ENCODE results near the gene RAD51.

Gene RAD51

GRCh38 chr15:40763801-40764628 is 69.0 kb downstream of the RAD51 start, which contains the start of gene GCHFR:
GCHFR (plus strand) TSS chr15:40764068; CDS start chr15:40764181, 113 bp downstream.
- DNase-seq: no peak

GRCh38 chr15:40764629-40765103 is 69.7 kb downstream of the RAD51 start:
- no peak for DNase-seq

- DNase-seq: no peak
These were observed 71.3 kb downstream of the RAD51 start for GRCh38 chr15:40766194-40766815.

- no peak for DNase-seq
These were observed 72.2 kb downstream of the RAD51 start for GRCh38 chr15:40766906-40767837.

GRCh38 chr15:40767838-40768500 is 73.0 kb downstream of the RAD51 start:
- no peak for DNase-seq

GRCh38 chr15:40768521-40769273 is 73.7 kb downstream of the RAD51 start:
- DNase-seq: no peak

- peak; percentile 83 for DNase-seq
These were observed 74.5 kb downstream of the RAD51 start, which contains the start of gene C15orf62 for GRCh38 chr15:40769274-40770146. C15orf62 (plus strand) TSS chr15:40769980; CDS start chr15:40770496, 516 bp downstream.

GRCh38 chr15:40770147-40770721 is 75.3 kb downstream of the RAD51 start:
- no peak for DNase-seq

GRCh38 chr15:40771242-40771641 is 76.3 kb downstream of the RAD51 start:
- DNase-seq: no peak

GRCh38 chr15:40772014-40772413 is 77.0 kb downstream of the RAD51 start:
- no peak for DNase-seq

GRCh38 chr15:40773496-40773895 is 78.5 kb downstream of the RAD51 start:
- no peak for DNase-seq

- DNase-seq: no peak
These were observed 78.9 kb downstream of the RAD51 start for GRCh38 chr15:40773902-40774301.

- no peak for DNase-seq
These were observed 80.0 kb downstream of the RAD51 start for GRCh38 chr15:40775007-40775406.

GRCh38 chr15:40775740-40776536 is 81.0 kb downstream of the RAD51 start:
- no peak for DNase-seq

- DNase-seq: no peak
These were observed 81.7 kb downstream of the RAD51 start for GRCh38 chr15:40776537-40777141.

Measured in T1000 (cell line).